ENCODE measurements around the gene TEKT4. TPM values are rescaled to one million over a fixed set of nuclear protein-coding genes. Genes with fewer than 3 reads are reported as not detected.
"Not testable (repeated sequence)": the region's sequence is repeated elsewhere in the genome, so short reads cannot be mapped to it uniquely, and the experiment has no call there.

TEKT4 gene
- total RNA-seq: 0.29 and 0.34 TPM in 2 replicates
- long read RNA-seq: 0 reads

DNA sequence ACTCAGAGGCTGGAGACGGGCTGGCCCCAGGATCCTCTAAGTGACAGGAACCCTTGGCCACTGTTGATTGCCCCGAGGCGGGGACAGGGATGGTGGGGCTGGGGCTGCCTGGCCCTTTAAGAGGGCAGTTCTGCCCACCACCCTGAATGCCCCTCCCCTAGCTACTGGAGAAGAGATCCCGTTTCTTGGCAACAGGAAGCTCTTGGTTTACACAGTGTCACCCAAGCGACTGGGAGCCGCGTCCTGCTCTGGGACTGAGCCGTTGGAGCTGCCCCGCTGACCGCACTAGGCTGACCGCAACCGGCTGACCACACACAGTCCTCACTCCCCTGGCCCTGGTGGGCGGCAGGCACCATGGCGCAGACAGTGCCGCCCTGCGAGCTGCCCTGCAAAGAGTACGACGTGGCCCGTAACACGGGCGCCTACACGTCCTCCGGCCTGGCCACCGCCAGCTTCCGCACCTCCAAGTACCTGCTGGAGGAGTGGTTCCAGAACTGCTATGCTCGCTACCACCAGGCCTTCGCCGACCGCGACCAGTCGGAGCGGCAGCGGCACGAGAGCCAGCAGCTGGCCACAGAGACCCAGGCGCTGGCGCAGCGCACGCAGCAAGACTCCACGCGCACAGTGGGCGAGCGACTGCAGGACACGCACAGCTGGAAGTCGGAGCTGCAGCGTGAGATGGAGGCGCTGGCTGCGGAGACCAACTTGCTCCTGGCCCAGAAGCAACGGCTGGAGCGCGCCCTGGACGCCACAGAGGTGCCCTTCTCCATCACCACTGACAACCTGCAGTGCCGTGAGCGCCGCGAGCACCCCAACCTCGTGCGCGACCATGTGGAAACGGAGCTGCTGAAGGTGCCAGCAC is at the start of gene TEKT4:
Gene TEKT4 (plus strand): TSS at position 205 of the 862 bp plus-strand sequence. CDS start 150 bp downstream, at position 355.
- Mint-ChIP-seq H3K27ac (peak within 1 kb of the TSS; percentile 20), H3K9me3 (ENCODE audit: low read depth) (no peaks in the 10 kb centered on the region), H3K4me1 (ENCODE audit: low read depth) (peaks cover 2% of the 10 kb centered on the region), H3K27me3 (peaks cover 19% of the 10 kb centered on the region), H3K4me3 (ENCODE audit: low read depth) (peak within 1 kb of the TSS; percentile 20), H3K36me3 (ENCODE audit: insufficient read depth) (no peaks in the 10 kb centered on the region)
- no peak for TF ChIP-seq CTCF (IDR thresholded peaks at IDR 0.05; ENCODE audit: unreplicated experiment)
- no peak for DNase-seq (ENCODE audit: low spot score, unreplicated experiment)

- H3K9me3 Mint-ChIP-seq (ENCODE audit: low read depth): peaks cover 14% of the 10 kb centered on the region
- not testable (repeated sequence) for H3K36me3 Mint-ChIP-seq (ENCODE audit: insufficient read depth); H3K27ac Mint-ChIP-seq; H3K4me1 Mint-ChIP-seq (ENCODE audit: low read depth); H3K27me3 Mint-ChIP-seq; H3K4me3 Mint-ChIP-seq (ENCODE audit: low read depth); DNase-seq (ENCODE audit: low spot score, unreplicated experiment)
Observed at GRCh38 chr2:94839224-94839623, 32.0 kb upstream of the TEKT4 start.

DNA sequence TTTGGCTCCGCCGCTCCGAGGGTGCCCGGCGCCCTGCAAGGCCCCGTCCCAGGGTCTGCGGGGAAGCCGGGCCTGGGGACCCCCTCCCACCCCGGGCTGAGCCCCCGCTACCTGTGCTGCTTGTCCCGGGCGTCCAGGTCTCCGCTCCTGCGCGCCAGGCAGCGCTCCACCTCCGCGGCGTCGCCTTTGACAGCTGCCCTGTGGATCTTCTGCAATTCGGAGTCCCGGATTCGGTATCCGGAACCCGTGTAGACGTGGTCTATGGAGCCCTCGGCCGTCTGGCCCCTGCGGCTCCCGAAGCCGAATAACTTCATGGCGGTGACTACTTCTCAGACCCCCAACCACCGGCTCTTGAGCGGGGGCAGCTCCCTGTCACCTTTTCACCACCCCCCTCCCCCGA is 14.4 kb upstream of the TEKT4 start:
- not testable (repeated sequence) for H3K36me3 Mint-ChIP-seq (ENCODE audit: insufficient read depth); H3K27ac Mint-ChIP-seq; H3K9me3 Mint-ChIP-seq (ENCODE audit: low read depth); H3K4me1 Mint-ChIP-seq (ENCODE audit: low read depth); DNase-seq (ENCODE audit: low spot score, unreplicated experiment)
- H3K27me3 Mint-ChIP-seq: peaks cover 32% of the 10 kb centered on the region
- peak overlapping the region; percentile 73 for H3K4me3 Mint-ChIP-seq (ENCODE audit: low read depth)

- peak overlapping the region; percentile 73 for H3K4me3 Mint-ChIP-seq (ENCODE audit: low read depth)
- not testable (repeated sequence) for H3K4me1 Mint-ChIP-seq (ENCODE audit: low read depth); H3K36me3 Mint-ChIP-seq (ENCODE audit: insufficient read depth); DNase-seq (ENCODE audit: low spot score, unreplicated experiment); H3K9me3 Mint-ChIP-seq (ENCODE audit: low read depth)
- peak overlapping the region; percentile 77 for H3K27ac Mint-ChIP-seq
- peak; percentile 32 for TF ChIP-seq CTCF (IDR thresholded peaks at IDR 0.05; ENCODE audit: unreplicated experiment)
- peaks cover 39% of the 10 kb centered on the region for H3K27me3 Mint-ChIP-seq
Observed at GRCh38 chr2:94857367-94858162, 13.7 kb upstream of the TEKT4 start.

DNA sequence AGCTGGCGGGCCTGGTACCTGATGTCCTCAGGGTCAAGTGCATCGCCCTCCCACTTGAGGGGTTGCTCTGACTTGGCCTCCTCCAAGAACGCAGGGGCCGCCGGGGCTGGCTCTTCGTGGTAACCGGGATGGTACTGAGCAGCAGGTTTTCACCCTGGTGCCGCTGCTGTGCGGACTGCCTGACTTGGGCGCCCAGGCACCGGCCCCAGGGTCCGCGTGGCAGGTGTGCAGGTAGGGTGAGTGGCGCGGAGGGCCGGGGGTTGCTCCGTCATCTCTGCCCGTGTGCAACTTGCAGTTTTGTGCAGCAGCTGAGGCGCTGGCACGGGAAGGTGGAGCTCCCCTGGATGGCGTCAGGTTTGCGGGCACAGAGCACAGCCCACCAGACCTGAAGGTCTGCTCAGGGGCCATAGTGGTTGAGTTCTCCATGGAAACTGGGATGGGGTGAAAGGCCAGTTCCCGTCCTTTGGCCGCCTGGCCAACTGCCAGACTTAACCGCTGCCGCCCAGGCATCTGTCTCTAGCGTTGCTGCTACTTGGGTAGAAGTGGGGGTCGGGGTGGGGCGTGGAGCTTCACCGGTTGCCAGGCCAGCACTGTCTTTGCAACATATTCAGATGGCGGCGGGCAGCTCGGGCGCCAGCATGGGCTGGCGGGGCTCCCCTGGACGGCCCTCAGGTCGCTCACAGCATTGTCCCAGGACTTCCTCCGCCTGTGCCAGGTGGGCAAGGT is 12.9 kb upstream of the TEKT4 start:
- H3K9me3 Mint-ChIP-seq (ENCODE audit: low read depth); H3K27ac Mint-ChIP-seq; H3K4me1 Mint-ChIP-seq (ENCODE audit: low read depth); H3K4me3 Mint-ChIP-seq (ENCODE audit: low read depth); DNase-seq (ENCODE audit: low spot score, unreplicated experiment); H3K36me3 Mint-ChIP-seq (ENCODE audit: insufficient read depth): not testable (repeated sequence)
- peaks cover 47% of the 10 kb centered on the region for H3K27me3 Mint-ChIP-seq

- Mint-ChIP-seq H3K36me3 (ENCODE audit: insufficient read depth) (no peaks in the 10 kb centered on the region), H3K9me3 (ENCODE audit: low read depth) (no peaks in the 10 kb centered on the region), H3K27me3 (peaks cover 68% of the 10 kb centered on the region), H3K4me1 (ENCODE audit: low read depth) (peaks cover 2% of the 10 kb centered on the region), H3K27ac (no peak overlapping the region), H3K4me3 (ENCODE audit: low read depth) (no peak overlapping the region)
- TF ChIP-seq CTCF (IDR thresholded peaks at IDR 0.05; ENCODE audit: unreplicated experiment): no peak
- DNase-seq (ENCODE audit: low spot score, unreplicated experiment): no peak
Observed at GRCh38 chr2:94861308-94862152, 9.7 kb upstream of the TEKT4 start.

DNA sequence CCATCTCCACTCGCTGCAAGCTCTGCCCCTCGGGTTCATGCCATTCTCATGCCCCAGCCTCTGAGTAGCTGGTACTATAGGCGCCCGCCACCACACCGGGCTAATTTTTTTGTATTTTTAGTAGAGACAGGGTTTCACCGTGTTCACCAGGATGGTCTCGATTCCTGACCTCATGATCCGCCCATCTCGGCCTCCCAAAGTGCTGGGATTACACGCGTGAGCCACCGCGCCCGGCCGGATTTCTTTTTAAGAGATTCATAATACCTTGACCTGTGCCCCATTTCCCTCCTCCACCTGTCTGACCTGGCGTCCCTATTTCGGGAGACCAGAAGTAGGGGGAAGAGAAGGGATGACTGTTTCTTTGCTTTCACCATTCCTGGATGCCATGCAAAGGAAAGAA is 8.3 kb upstream of the TEKT4 start:
- H3K27me3 Mint-ChIP-seq: peaks cover 73% of the 10 kb centered on the region
- not testable (repeated sequence) for H3K36me3 Mint-ChIP-seq (ENCODE audit: insufficient read depth); DNase-seq (ENCODE audit: low spot score, unreplicated experiment); H3K9me3 Mint-ChIP-seq (ENCODE audit: low read depth); H3K4me3 Mint-ChIP-seq (ENCODE audit: low read depth); H3K27ac Mint-ChIP-seq; H3K4me1 Mint-ChIP-seq (ENCODE audit: low read depth)

All from progenitor cell of endocrine pancreas (in vitro differentiated cells).